SK-N-SH (cell line): Measurements from ENCODE around the gene PPP1R3F. TPM values are rescaled to one million over a fixed set of nuclear protein-coding genes. Genes with fewer than 3 reads are reported as not detected.

Source experiments
- CTCF ChIA-PET: fragments of 300-600, 350-600 bp; formaldehyde crosslinking; extraction: SDS; loops from one replicate; lab custom pipeline; 2021; lab: Yijun Ruan, JAX
- POLR2A ChIA-PET: fragments of 350-600 bp; sonication (Branson Sonifier 250); formaldehyde crosslinking; extraction: SDS; loops from one replicate; lab custom pipeline; 2020; ENCODE audit warnings: antibody characterized with exemption, inconsistent platforms; lab: Yijun Ruan, JAX
- DNase-seq: peaks from one replicate; pipeline ENCODE4 v3.0.0; 2012
- H2AFZ ChIP-seq: fragments of 200-600 bp; sonication (generic); 2 replicates; pipeline ENCODE4 v1.8.1; 2016; ENCODE audit warnings: antibody characterized with exemption, mild to moderate bottlenecking, low read depth
- H3F3A ChIP-seq: fragments of 200-600 bp; sonication (generic); replicated peaks from 2 replicates; pipeline ENCODE3; 2016; ENCODE audit warnings: antibody characterized with exemption, mild to moderate bottlenecking; ENCODE audit not compliant: insufficient read depth
- H3K27ac ChIP-seq, 2 experiments: fragments of 200-500 bp in 1 of 2; fragments of 200-600 bp in 1 of 2; sonication (Bioruptor generic) in 1 of 2; sonication (generic), shearing (Covaris generic) in 1 of 2; 2 replicates each; pipeline versions ENCODE4 v1.5.1 to v1.6.1; 2014 to 2016; ENCODE audit warnings: low read depth in 2 of 2, inconsistent platforms in 1 of 2, low read length in 1 of 2, mild to moderate bottlenecking in 1 of 2, mixed read lengths in 1 of 2
- H3K27me3 ChIP-seq: fragments of 200-600 bp; sonication (generic), shearing (Covaris generic); 2 replicates; pipeline ENCODE4 v1.6.1; 2016; ENCODE audit warnings: mixed run types; ENCODE audit not compliant: insufficient read depth
- H3K36me3 ChIP-seq, 2 experiments: fragments of 200-500 bp in 1 of 2; fragments of 200-600 bp in 1 of 2; sonication (Bioruptor generic) in 1 of 2; sonication (generic) in 1 of 2; replicated peaks in 1 of 2; 2 replicates each; pipeline versions ENCODE3 to v1.5.1; 2014 to 2016; ENCODE audit warnings: low read length in 1 of 2, mild to moderate bottlenecking in 1 of 2; ENCODE audit not compliant: insufficient read depth in 2 of 2, control insufficient read depth in 1 of 2
- H3K4me1 ChIP-seq, 2 experiments: fragments of 200-500 bp in 1 of 2; fragments of 200-600 bp in 1 of 2; sonication (Bioruptor generic) in 1 of 2; sonication (generic), shearing (Covaris generic) in 1 of 2; 2 replicates each; pipeline versions ENCODE4 v1.5.1 to v1.6.1; 2014 to 2016; ENCODE audit warnings: low read depth in 1 of 2, low read length in 1 of 2, mixed run types in 1 of 2; ENCODE audit not compliant: insufficient read depth in 2 of 2, control insufficient read depth in 1 of 2
- H3K4me2 ChIP-seq: fragments of 200-600 bp; sonication (generic), shearing (Covaris generic); 2 replicates; pipeline ENCODE4 v1.6.1; 2017; ENCODE audit warnings: mixed run types
- H3K4me3 ChIP-seq, 2 experiments: fragments of 200-500 bp in 1 of 2; fragments of 200-600 bp in 1 of 2; sonication (Bioruptor generic) in 1 of 2; sonication (generic), shearing (Covaris generic) in 1 of 2; 2 replicates each; pipeline versions ENCODE4 v1.5.1 to v1.8.1; 2014 to 2016; ENCODE audit warnings: low read depth in 2 of 2, inconsistent platforms in 1 of 2, low read length in 1 of 2, mild to moderate bottlenecking in 1 of 2, mixed read lengths in 1 of 2, moderate library complexity in 1 of 2
- H3K79me2 ChIP-seq: fragments of 200-600 bp; sonication (generic); 2 replicates; pipeline ENCODE4 v1.8.1; 2017; ENCODE audit warnings: mild to moderate bottlenecking; ENCODE audit not compliant: insufficient read depth
- H3K9ac ChIP-seq: fragments of 200-600 bp; sonication (generic); 2 replicates; pipeline ENCODE4 v1.6.1; 2017; ENCODE audit warnings: mixed run types
- H3K9me2 ChIP-seq: fragments of 200-600 bp; sonication (generic); 2 replicates; pipeline ENCODE4 v1.6.1; 2017; ENCODE audit warnings: mixed run types
- H3K9me3 ChIP-seq: fragments of 200-600 bp; sonication (generic); 2 replicates; pipeline ENCODE4 v1.6.1; 2017; ENCODE audit warnings: mixed run types, mild to moderate bottlenecking, moderate library complexity
- H4K20me1 ChIP-seq: fragments of 200-600 bp; sonication (generic); 2 replicates; pipeline ENCODE4 v1.6.1; 2017; ENCODE audit warnings: mild to moderate bottlenecking, mixed run types; ENCODE audit not compliant: insufficient read depth
- ELF1 ChIP-seq: IDR thresholded peaks from 2 replicates; pipeline ENCODE4 v1.4.0; 2012
- EP300 ChIP-seq, 2 experiments: IDR thresholded peaks; 2 replicates each; pipeline versions ENCODE4 v1.4.0 to v1.6.1; 2012; ENCODE audit warnings: borderline replicate concordance in 1 of 2, low read depth in 1 of 2, low read length in 1 of 2
- FOSL2 ChIP-seq: IDR thresholded peaks from 2 replicates; pipeline ENCODE4 v1.4.0; 2012; ENCODE audit warnings: low read depth, mild to moderate bottlenecking, moderate library complexity, borderline replicate concordance
- FOXJ3 ChIP-seq: sonication (generic); formaldehyde crosslinking; IDR thresholded peaks from 2 replicates; pipeline ENCODE4 v1.5.1; 2020; ENCODE audit warnings: mild to moderate bottlenecking, missing genetic modification reagents
- GABPA ChIP-seq: IDR thresholded peaks from 2 replicates; pipeline ENCODE4 v1.4.0; 2012; ENCODE audit warnings: low read depth, mild to moderate bottlenecking
- JUND ChIP-seq: IDR thresholded peaks from 2 replicates; pipeline ENCODE4 v1.4.0; 2012
- MEF2A ChIP-seq: IDR thresholded peaks from 2 replicates; pipeline ENCODE4 v1.4.0; 2012; ENCODE audit warnings: low read depth, borderline replicate concordance
- MXI1 ChIP-seq: IDR thresholded peaks from 2 replicates; pipeline ENCODE4 v1.6.1; 2012; ENCODE audit warnings: mild to moderate bottlenecking, low read depth, low read length, improper control_type of control experiment
- NFIC ChIP-seq: IDR thresholded peaks from 2 replicates; pipeline ENCODE4 v1.4.0; 2012; ENCODE audit warnings: borderline replicate concordance
- POLR2AphosphoS5 ChIP-seq: IDR thresholded peaks from 2 replicates; pipeline ENCODE4 v1.6.1; 2012; ENCODE audit warnings: low read depth, low read length
- RCOR1 ChIP-seq: fragments of 150-350 bp; IDR thresholded peaks from 2 replicates; pipeline ENCODE4 v1.6.1; 2017; ENCODE audit warnings: antibody characterized with exemption, low read length
- RFX5 ChIP-seq: IDR thresholded peaks from 2 replicates; pipeline ENCODE4 v1.6.1; 2012; ENCODE audit warnings: mild to moderate bottlenecking, improper control_type of control experiment, low read length
- TAF1 ChIP-seq: IDR thresholded peaks from 2 replicates; pipeline ENCODE4 v1.6.1; 2012; ENCODE audit warnings: low read depth, mild to moderate bottlenecking, low read length, moderate library complexity, borderline replicate concordance
- TCF12 ChIP-seq: IDR thresholded peaks from 2 replicates; pipeline ENCODE4 v1.4.0; 2012
- WGBS: methylation state at CpG from one replicate; pipeline ENCODE4 v1.1.6; 2017; ENCODE audit warnings: low lambda C conversion rate; 5-methylcytosine and 5-hydroxymethylcytosine counted together
- polyA plus RNA-seq, 3 experiments: library from polyadenylated mRNA; depleted of rRNA; stranded (reverse); fragments of >200 nt; gene quantifications; 2 replicates each; pipeline ENCODE4 v1.2.3, GENCODE V29; 2012
- TF ChIP-seq, protein P1 (sequence below): IDR thresholded peaks from 2 replicates; pipeline ENCODE4 v1.4.0; 2012; ENCODE audit warnings: low read depth, borderline replicate concordance
- TF ChIP-seq, protein P2 (sequence below): IDR thresholded peaks from 2 replicates; pipeline ENCODE4 v1.4.0; 2012; ENCODE audit warnings: low read depth
- TF ChIP-seq, protein P3 (sequence below): fragments of 150-350 bp; IDR thresholded peaks from 2 replicates; pipeline ENCODE4 v1.6.1; 2017; ENCODE audit warnings: antibody characterized with exemption, low read length, low read depth, borderline replicate concordance
- TF ChIP-seq, protein P4 (sequence below): IDR thresholded peaks from 2 replicates; pipeline ENCODE4 v1.4.0; 2012; ENCODE audit warnings: low read depth, borderline replicate concordance
- TF ChIP-seq, protein P5 (sequence below): IDR thresholded peaks from 2 replicates; pipeline ENCODE4; 2012

The PPP1R3F gene
- polyA plus RNA-seq, 1 of the 3 experiments (the other 2 are of a cell fraction): 6.2 TPM

DNA sequence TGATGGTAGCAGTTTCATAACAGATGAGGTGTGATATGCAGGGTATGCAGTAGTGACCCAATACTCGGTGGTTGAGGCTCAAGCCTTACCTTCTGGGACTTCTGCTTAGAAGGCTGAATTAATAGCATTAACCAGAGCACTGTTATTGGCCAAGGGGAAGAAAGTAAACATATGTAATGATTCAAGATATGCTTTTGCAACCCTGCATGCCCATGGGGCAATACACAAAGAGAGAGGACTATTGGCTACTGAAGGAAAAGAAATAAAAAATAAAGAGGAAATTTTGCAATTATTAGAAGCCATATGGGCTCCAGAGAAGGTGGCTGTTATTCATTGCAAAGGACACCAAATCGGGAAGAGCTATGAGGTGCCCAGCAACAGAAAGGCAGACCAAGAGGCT, 42.6 kb downstream of the PPP1R3F start:
- H3K27me3 ChIP-seq: peaks cover 41% of the 10 kb centered on the region
- no peak overlapping the region for H3K4me3 ChIP-seq
- no peaks in the 10 kb centered on the region; a peak in 1 of 4 replicates for H3K4me1 ChIP-seq
- no peaks in the 10 kb centered on the region for H3F3A ChIP-seq
- no peak overlapping the region for H3K9ac ChIP-seq
- no peak overlapping the region for H3K4me2 ChIP-seq
- H4K20me1 ChIP-seq: no peaks in the 10 kb centered on the region
- no peak for DNase-seq
- H3K36me3 ChIP-seq: no peaks in the 10 kb centered on the region
- WGBS: 0% methylated on average over 2 of the region's 2 CpGs
- no peak overlapping the region for H2AFZ ChIP-seq
- no peaks in the 10 kb centered on the region for H3K9me2 ChIP-seq
- ChIA-PET POLR2A (no interaction called here), CTCF (no interaction called here)
- TF ChIP-seq EP300 (IDR thresholded peaks at IDR 0.05; ENCODE audit: borderline replicate concordance in 1 of 2, low read depth in 1 of 2, low read length in 1 of 2) (no peak), RCOR1 (no peak), FOSL2 (no peak), GABPA (no peak), FOXJ3 (CRISPR knock-in tag) (no peak), MEF2A (no peak), JUND (no peak), TAF1 (no peak), TCF12 (no peak)
- TF ChIP-seq, protein P1, sequence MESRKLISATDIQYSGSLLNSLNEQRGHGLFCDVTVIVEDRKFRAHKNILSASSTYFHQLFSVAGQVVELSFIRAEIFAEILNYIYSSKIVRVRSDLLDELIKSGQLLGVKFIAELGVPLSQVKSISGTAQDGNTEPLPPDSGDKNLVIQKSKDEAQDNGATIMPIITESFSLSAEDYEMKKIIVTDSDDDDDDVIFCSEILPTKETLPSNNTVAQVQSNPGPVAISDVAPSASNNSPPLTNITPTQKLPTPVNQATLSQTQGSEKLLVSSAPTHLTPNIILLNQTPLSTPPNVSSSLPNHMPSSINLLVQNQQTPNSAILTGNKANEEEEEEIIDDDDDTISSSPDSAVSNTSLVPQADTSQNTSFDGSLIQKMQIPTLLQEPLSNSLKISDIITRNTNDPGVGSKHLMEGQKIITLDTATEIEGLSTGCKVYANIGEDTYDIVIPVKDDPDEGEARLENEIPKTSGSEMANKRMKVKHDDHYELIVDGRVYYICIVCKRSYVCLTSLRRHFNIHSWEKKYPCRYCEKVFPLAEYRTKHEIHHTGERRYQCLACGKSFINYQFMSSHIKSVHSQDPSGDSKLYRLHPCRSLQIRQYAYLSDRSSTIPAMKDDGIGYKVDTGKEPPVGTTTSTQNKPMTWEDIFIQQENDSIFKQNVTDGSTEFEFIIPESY: no peak
- TF ChIP-seq, protein P2, sequence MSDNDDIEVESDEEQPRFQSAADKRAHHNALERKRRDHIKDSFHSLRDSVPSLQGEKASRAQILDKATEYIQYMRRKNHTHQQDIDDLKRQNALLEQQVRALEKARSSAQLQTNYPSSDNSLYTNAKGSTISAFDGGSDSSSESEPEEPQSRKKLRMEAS: no peak
- TF ChIP-seq, protein P3, sequence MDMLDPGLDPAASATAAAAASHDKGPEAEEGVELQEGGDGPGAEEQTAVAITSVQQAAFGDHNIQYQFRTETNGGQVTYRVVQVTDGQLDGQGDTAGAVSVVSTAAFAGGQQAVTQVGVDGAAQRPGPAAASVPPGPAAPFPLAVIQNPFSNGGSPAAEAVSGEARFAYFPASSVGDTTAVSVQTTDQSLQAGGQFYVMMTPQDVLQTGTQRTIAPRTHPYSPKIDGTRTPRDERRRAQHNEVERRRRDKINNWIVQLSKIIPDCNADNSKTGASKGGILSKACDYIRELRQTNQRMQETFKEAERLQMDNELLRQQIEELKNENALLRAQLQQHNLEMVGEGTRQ: no peak
- no peak overlapping the region for H3K27ac ChIP-seq
- no peaks in the 10 kb centered on the region for H3K79me2 ChIP-seq
- H3K9me3 ChIP-seq: no peaks in the 10 kb centered on the region

DNA sequence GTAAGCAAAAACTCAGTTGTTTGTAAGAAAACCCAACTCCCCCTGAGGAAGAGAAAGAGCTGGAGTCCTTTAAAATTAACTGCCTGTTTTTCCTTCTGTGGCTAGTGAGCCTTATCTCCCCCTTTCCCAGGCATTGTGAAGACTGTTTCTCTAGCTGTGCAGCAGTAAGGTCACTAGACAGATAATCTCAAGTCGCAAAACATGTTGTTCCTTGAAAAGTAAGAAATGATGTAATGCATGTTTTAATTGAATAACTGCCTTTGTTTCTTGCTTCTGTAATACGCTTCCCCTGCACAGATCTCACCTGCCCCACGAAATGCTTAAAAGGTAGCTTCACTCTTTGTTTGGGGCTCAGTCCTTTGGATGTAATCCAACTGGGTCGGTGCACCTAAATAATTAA, 46.5 kb downstream of the PPP1R3F start:
- Histone ChIP-seq H4K20me1 (no peaks in the 10 kb centered on the region), H3K4me1 (no peaks in the 10 kb centered on the region), H3K79me2 (no peaks in the 10 kb centered on the region), H3K4me3 (no peak overlapping the region), H3K27me3 (peaks cover 28% of the 10 kb centered on the region), H3F3A (no peaks in the 10 kb centered on the region), H3K9me3 (no peaks in the 10 kb centered on the region), H3K9me2 (no peaks in the 10 kb centered on the region), H3K9ac (no peak overlapping the region), H2AFZ (no peak overlapping the region), H3K36me3 (no peaks in the 10 kb centered on the region), H3K4me2 (no peak overlapping the region), H3K27ac (no peak overlapping the region)
- POLR2A ChIA-PET: no interaction called here
- DNase-seq: no peak
- CTCF ChIA-PET: interaction anchor here (0.9 kb wide), 1 partner anchor 8 kb away, joined by 3 read pairs; no protein-coding TSS in a partner anchor
- 2% methylated on average over 4 of the region's 4 CpGs for WGBS
- TF ChIP-seq POLR2AphosphoS5 (no peak), ELF1 (no peak), RFX5 (no peak), TCF12 (no peak), TAF1 (no peak), MXI1 (no peak), FOXJ3 (CRISPR knock-in tag) (no peak), EP300 (IDR thresholded peaks at IDR 0.05; ENCODE audit: borderline replicate concordance in 1 of 2, low read depth in 1 of 2, low read length in 1 of 2) (no peak), NFIC (no peak), JUND (no peak)
- TF ChIP-seq, protein P4, sequence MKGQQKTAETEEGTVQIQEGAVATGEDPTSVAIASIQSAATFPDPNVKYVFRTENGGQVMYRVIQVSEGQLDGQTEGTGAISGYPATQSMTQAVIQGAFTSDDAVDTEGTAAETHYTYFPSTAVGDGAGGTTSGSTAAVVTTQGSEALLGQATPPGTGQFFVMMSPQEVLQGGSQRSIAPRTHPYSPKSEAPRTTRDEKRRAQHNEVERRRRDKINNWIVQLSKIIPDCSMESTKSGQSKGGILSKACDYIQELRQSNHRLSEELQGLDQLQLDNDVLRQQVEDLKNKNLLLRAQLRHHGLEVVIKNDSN: no peak
- TF ChIP-seq, protein P3: no peak
- TF ChIP-seq, protein P2: no peak
- TF ChIP-seq, protein P1: no peak
- TF ChIP-seq, protein P5, sequence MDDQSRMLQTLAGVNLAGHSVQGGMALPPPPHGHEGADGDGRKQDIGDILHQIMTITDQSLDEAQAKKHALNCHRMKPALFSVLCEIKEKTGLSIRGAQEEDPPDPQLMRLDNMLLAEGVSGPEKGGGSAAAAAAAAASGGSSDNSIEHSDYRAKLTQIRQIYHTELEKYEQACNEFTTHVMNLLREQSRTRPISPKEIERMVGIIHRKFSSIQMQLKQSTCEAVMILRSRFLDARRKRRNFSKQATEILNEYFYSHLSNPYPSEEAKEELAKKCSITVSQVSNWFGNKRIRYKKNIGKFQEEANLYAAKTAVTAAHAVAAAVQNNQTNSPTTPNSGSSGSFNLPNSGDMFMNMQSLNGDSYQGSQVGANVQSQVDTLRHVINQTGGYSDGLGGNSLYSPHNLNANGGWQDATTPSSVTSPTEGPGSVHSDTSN: no peak
